H1 (cell line): ENCODE data around the gene PCDHA5. TPM values are rescaled to one million over a fixed set of nuclear protein-coding genes. Genes with fewer than 3 reads are reported as not detected.

ENCODE experiments used
- CTCF ChIA-PET: fragments of 300-600 bp; sonication (Branson Sonifier 250); formaldehyde crosslinking; loops from one replicate; lab custom pipeline; 2021; ENCODE audit not compliant: partially characterized antibody; lab: Charles Lee
- POLR2A ChIA-PET: fragments of 300-600 bp; sonication (Branson Sonifier 250); formaldehyde crosslinking; loops from one replicate; lab custom pipeline; 2021; ENCODE audit warnings: inconsistent platforms; ENCODE audit not compliant: partially characterized antibody; lab: Charles Lee
- DNase-seq, 2 experiments: peaks; one replicate each; pipeline versions ENCODE4 v3.0.0 to v3.0.0-alpha.2; 2010 to 2022; ENCODE audit warnings: low spot score in 2 of 2, low read depth in 1 of 2, mixed read lengths in 1 of 2
- FAIRE-seq: peaks from 2 replicates; lab custom pipeline; 2011; peaks lifted over from hg19 to GRCh38; lab: Jason Lieb, UNC
- H2AFZ ChIP-seq: 2 replicates; pipeline ENCODE4 v1.8.1; 2012; ENCODE audit warnings: low read length, inconsistent platforms
- H2AK5ac ChIP-seq: 2 replicates; pipeline ENCODE4 v1.6.1; 2013; ENCODE audit warnings: low read depth, low read length
- H2BK120ac ChIP-seq: replicated peaks from 2 replicates; pipeline ENCODE3; 2013; ENCODE audit warnings: low read depth, low read length, inconsistent platforms
- H2BK12ac ChIP-seq: 2 replicates; pipeline ENCODE4 v1.6.1; 2013; ENCODE audit warnings: low read depth, low read length
- H2BK15ac ChIP-seq: 2 replicates; pipeline ENCODE4 v1.6.1; 2013; ENCODE audit warnings: low read length
- H2BK20ac ChIP-seq: 2 replicates; pipeline ENCODE4 v1.6.1; 2013; ENCODE audit warnings: low read length
- H2BK5ac ChIP-seq: 2 replicates; pipeline ENCODE4 v1.6.1; 2013; ENCODE audit warnings: low read depth, low read length
- H3K14ac ChIP-seq: 2 replicates; pipeline ENCODE4 v1.6.1; 2013; ENCODE audit warnings: inconsistent platforms; ENCODE audit not compliant: insufficient read length
- H3K18ac ChIP-seq: 2 replicates; pipeline ENCODE4 v1.6.1; 2013; ENCODE audit warnings: low read length; ENCODE audit errors: extremely low read depth
- H3K23ac ChIP-seq: 2 replicates; pipeline ENCODE4 v1.6.1; 2013; ENCODE audit warnings: inconsistent platforms; ENCODE audit not compliant: insufficient read length
- H3K23me2 ChIP-seq: 2 replicates; pipeline ENCODE4 v1.6.1; 2013; ENCODE audit warnings: low read depth, low read length
- H3K27ac ChIP-seq: 2 replicates; pipeline ENCODE4 v1.6.1; 2011; ENCODE audit warnings: low read depth, low read length, inconsistent platforms
- H3K27me3 ChIP-seq, 4 experiments: replicated peaks in 1 of 4; 1 replicate in 1 of 4; 2 replicates in 3 of 4; pipeline versions ENCODE4 v1.6.1 to v1.8.1; 2011 to 2013; ENCODE audit warnings: low read length in 3 of 4, mild to moderate bottlenecking in 3 of 4, inconsistent platforms in 2 of 4, mixed read lengths in 2 of 4, moderate library complexity in 1 of 4; ENCODE audit not compliant: control insufficient read depth in 3 of 4, insufficient read depth in 3 of 4; ENCODE audit errors: extremely low read depth in 1 of 4
- H3K36me3 ChIP-seq, 4 experiments: 2 replicates each; pipeline versions ENCODE4 v1.6.1 to v1.8.1; 2011 to 2013; ENCODE audit warnings: mild to moderate bottlenecking in 4 of 4, low read length in 3 of 4, moderate library complexity in 2 of 4, control low read depth in 1 of 4, inconsistent platforms in 1 of 4; ENCODE audit not compliant: insufficient read depth in 4 of 4, control insufficient read depth in 2 of 4
- H3K4ac ChIP-seq: replicated peaks from 2 replicates; pipeline ENCODE3; 2013; ENCODE audit warnings: low read length, low read depth, mixed read lengths, inconsistent platforms; ENCODE audit not compliant: insufficient read length
- H3K4me1 ChIP-seq, 4 experiments: replicated peaks in 1 of 4; 1 replicate in 1 of 4; 2 replicates in 3 of 4; pipeline versions ENCODE4 v1.6.1 to v1.8.1; 2011 to 2013; ENCODE audit warnings: low read length in 3 of 4, inconsistent platforms in 2 of 4, mixed read lengths in 1 of 4; ENCODE audit not compliant: insufficient read depth in 4 of 4, control insufficient read depth in 3 of 4
- H3K4me2 ChIP-seq, 2 experiments: 2 replicates each; pipeline versions ENCODE4 v1.6.1 to v1.8.1; 2011 to 2013; ENCODE audit warnings: low read depth in 2 of 2, low read length in 2 of 2, control low read depth in 1 of 2, inconsistent platforms in 1 of 2, mild to moderate bottlenecking in 1 of 2; ENCODE audit not compliant: insufficient read depth in 1 of 2
- H3K4me3 ChIP-seq, 4 experiments: fragments of 200-600, 300-600 bp in 1 of 4; sonication (generic), shearing (Covaris generic), sonication (Bioruptor Twin) in 1 of 4; 2 replicates each; pipeline versions ENCODE4 v1.5.1 to v1.8.1; 2011 to 2016; ENCODE audit warnings: low read length in 4 of 4, low read depth in 3 of 4, control low read depth in 2 of 4, inconsistent platforms in 2 of 4, mild to moderate bottlenecking in 2 of 4, mixed read lengths in 1 of 4, moderate library complexity in 1 of 4; ENCODE audit not compliant: insufficient read depth in 2 of 4; ENCODE audit errors: extremely low read depth in 1 of 4
- H3K56ac ChIP-seq: replicated peaks from 2 replicates; pipeline ENCODE3; 2013; ENCODE audit warnings: low read depth, mild to moderate bottlenecking, mixed read lengths, low read length, inconsistent platforms; ENCODE audit not compliant: insufficient read length
- H3K79me1 ChIP-seq: 2 replicates; pipeline ENCODE4 v1.6.1; 2013; ENCODE audit warnings: low read depth, low read length, control low read depth
- H3K79me2 ChIP-seq, 2 experiments: 2 replicates each; pipeline versions ENCODE4 v1.6.1 to v1.8.1; 2012 to 2013; ENCODE audit warnings: low read length in 2 of 2, mild to moderate bottlenecking in 2 of 2, inconsistent platforms in 1 of 2; ENCODE audit not compliant: insufficient read depth in 2 of 2, control insufficient read depth in 1 of 2
- H3K9ac ChIP-seq, 4 experiments: replicated peaks in 1 of 4; 1 replicate in 1 of 4; 2 replicates in 3 of 4; pipeline versions ENCODE4 v1.6.1 to v1.8.1; 2011 to 2013; ENCODE audit warnings: low read depth in 3 of 4, low read length in 3 of 4, control low read depth in 2 of 4, mild to moderate bottlenecking in 2 of 4, moderate library complexity in 2 of 4, inconsistent platforms in 1 of 4; ENCODE audit errors: extremely low read depth in 1 of 4
- H3K9me3 ChIP-seq, 2 experiments: 2 replicates each; pipeline versions ENCODE4 v1.6.1 to v1.8.1; 2012 to 2013; ENCODE audit warnings: mild to moderate bottlenecking in 2 of 2, moderate library complexity in 2 of 2, control low read depth in 1 of 2, inconsistent platforms in 1 of 2, low read depth in 1 of 2, low read length in 1 of 2, mixed read lengths in 1 of 2; ENCODE audit not compliant: insufficient read depth in 2 of 2
- H4K20me1 ChIP-seq, 2 experiments: replicated peaks in 1 of 2; 2 replicates each; pipeline versions ENCODE3 to v1.8.1; 2011 to 2013; ENCODE audit warnings: inconsistent platforms in 2 of 2, low read length in 2 of 2, mild to moderate bottlenecking in 1 of 2; ENCODE audit not compliant: insufficient read depth in 2 of 2, control insufficient read depth in 1 of 2
- H4K5ac ChIP-seq: 2 replicates; pipeline ENCODE4 v1.6.1; 2013; ENCODE audit warnings: low read length, low read depth, mixed read lengths, inconsistent platforms; ENCODE audit not compliant: insufficient read length
- H4K8ac ChIP-seq: 2 replicates; pipeline ENCODE4 v1.8.0; 2013; ENCODE audit warnings: mild to moderate bottlenecking, moderate library complexity, low read length, inconsistent platforms; ENCODE audit not compliant: insufficient read depth; ENCODE audit errors: extremely low read depth
- H4K91ac ChIP-seq: replicated peaks from 2 replicates; pipeline ENCODE3; 2013; ENCODE audit warnings: low read length, mixed read lengths, inconsistent platforms; ENCODE audit not compliant: insufficient read length
- ASH2L ChIP-seq: fragments of 200-600, 300-600 bp; sonication (generic); IDR thresholded peaks from one replicate; pipeline ENCODE4 v1.7.1; 2017; ENCODE audit warnings: low read length
- CBX8 ChIP-seq: fragments of 300-800, 300-1000 bp; sonication (generic); IDR thresholded peaks from 2 replicates; pipeline ENCODE4 v1.7.1; 2016; ENCODE audit warnings: low read depth, low read length, borderline replicate concordance
- CTCF ChIP-seq, 3 experiments: IDR thresholded peaks; 1 replicate in 2 of 3; 2 replicates in 1 of 3; pipeline versions ENCODE4 v1.5.1 to v1.6.1; 2011; ENCODE audit warnings: low read length in 3 of 3, mild to moderate bottlenecking in 3 of 3, inconsistent platforms in 2 of 3, low read depth in 1 of 3, moderate library complexity in 1 of 3; ENCODE audit not compliant: insufficient read depth in 1 of 3; ENCODE audit errors: control extremely low read depth in 1 of 3
- GTF2F1 ChIP-seq: IDR thresholded peaks from 2 replicates; pipeline ENCODE4 v1.6.1; 2012; ENCODE audit warnings: low read depth, low read length, improper control_type of control experiment, borderline replicate concordance
- JUND ChIP-seq: IDR thresholded peaks from 2 replicates; pipeline ENCODE4 v1.6.1; 2011; ENCODE audit warnings: mild to moderate bottlenecking, improper control_type of control experiment, low read length
- RAD21 ChIP-seq, 2 experiments: IDR thresholded peaks in 1 of 2; conservative IDR thresholded peaks in 1 of 2; 2 replicates each; pipeline ENCODE4 v1.6.1; 2011; ENCODE audit warnings: low read depth in 2 of 2, low read length in 2 of 2, improper control_type of control experiment in 1 of 2, inconsistent platforms in 1 of 2, mild to moderate bottlenecking in 1 of 2, moderate library complexity in 1 of 2
- SP4 ChIP-seq: IDR thresholded peaks from 2 replicates; pipeline ENCODE4 v1.6.1; 2012; ENCODE audit warnings: low read length, inconsistent platforms
- SRF ChIP-seq: IDR thresholded peaks from 2 replicates; pipeline ENCODE4 v1.6.1; 2011; ENCODE audit warnings: mild to moderate bottlenecking, low read depth, low read length, moderate library complexity
- TAF1 ChIP-seq: IDR thresholded peaks from 2 replicates; pipeline ENCODE4 v1.6.1; 2011; ENCODE audit warnings: mild to moderate bottlenecking, low read depth, low read length
- YY1 ChIP-seq: IDR thresholded peaks from 2 replicates; pipeline ENCODE4 v1.6.1; 2011; ENCODE audit warnings: low read depth, mild to moderate bottlenecking, low read length
- WGBS, 2 experiments: shearing (Covaris generic) in 1 of 2; methylation state at CpG; one replicate each; pipeline versions ENCODE4 v1.1.6 to v1.1.7; 2013 to 2015; ENCODE audit warnings: low lambda C conversion rate in 2 of 2, mixed read lengths in 2 of 2, inconsistent platforms in 1 of 2, low coverage in 1 of 2, missing lambda C conversion rate in 1 of 2; ENCODE audit not compliant: insufficient replicate concordance in 2 of 2, insufficient coverage in 1 of 2, insufficient read length in 1 of 2; ENCODE audit errors: extremely low coverage in 1 of 2, missing lambda C conversion rate in 1 of 2; 5-methylcytosine and 5-hydroxymethylcytosine counted together
- polyA plus RNA-seq, 7 experiments: library from polyadenylated mRNA; depleted of rRNA in 3 of 7; stranded (reverse) in 5 of 7; unstranded in 2 of 7; fragments of >200 nt in 5 of 7; fragments of 200-250 nt in 2 of 7; gene quantifications; 1 replicate in 5 of 7; 2 replicates in 1 of 7; 4 replicates in 1 of 7; pipeline versions ENCODE4 v1.2.1 to v1.2.3, GENCODE V29; 2011 to 2013; ENCODE audit warnings: missing spikeins in 2 of 7, mixed read lengths in 2 of 7
- total RNA-seq: library from RNA; stranded (reverse); fragmentation: NEBNext Ultra II Directional; extraction: Animal tissue kit (Norgen Biotek cat#: 25700); gene quantifications from 2 replicates; pipeline ENCODE4 v1.2.1, GENCODE V29; 2021

The PCDHA5 gene
- total and polyA plus RNA-seq, 2 of the 8 experiments (the other 6 are each of a cell fraction or from before 2014, with no cell fraction given) = 0.33 to 0.76 TPM

GRCh38 chr5:140794595-140795258 lies 26.7 kb upstream of the PCDHA5 start, which contains the start of gene PCDHA2:
Gene PCDHA2 (plus strand): TSS chr5:140794852.
- Histone ChIP-seq H3K79me1 (no peaks in the 10 kb centered on the region), H4K8ac (no peak within 1 kb of the TSS), H3K4ac (no peak within 1 kb of the TSS), H3K36me3 (peaks cover 0 to 10% (median 0%) of the 10 kb centered on the region in 4 experiments; a peak in 1 of 8 replicates), H3K4me3 (peak within 1 kb of the TSS; percentile 51 to 86 (median 58)), H3K56ac (no peak within 1 kb of the TSS), H3K27ac (no peak within 1 kb of the TSS), H2AFZ (peak within 1 kb of the TSS; percentile 86; the same call in 1 of the 2 replicates), H3K9me3 (peaks cover 3 to 16% of the 10 kb centered on the region in 2 experiments; a peak in 3 of 4 replicates), H4K20me1 (no peaks in the 10 kb centered on the region), H3K23me2 (no peaks in the 10 kb centered on the region), H3K14ac (no peak within 1 kb of the TSS), H3K27me3 (no peaks in the 10 kb centered on the region), H2BK5ac (no peak within 1 kb of the TSS), H3K4me2 (peak within 1 kb of the TSS; percentile 56 to 81), H2BK12ac (no peak within 1 kb of the TSS), H3K23ac (no peak within 1 kb of the TSS), H2BK15ac (no peak within 1 kb of the TSS), H3K79me2 (no peaks in the 10 kb centered on the region), H4K91ac (no peak within 1 kb of the TSS), H3K9ac (no peak within 1 kb of the TSS; a peak in 1 of 7 replicates), H2BK20ac (no peak within 1 kb of the TSS), H3K18ac (no peak within 1 kb of the TSS), H2BK120ac (no peak within 1 kb of the TSS), H4K5ac (no peak within 1 kb of the TSS), H3K4me1 (no peaks in the 10 kb centered on the region), H2AK5ac (no peak within 1 kb of the TSS)
- FAIRE-seq (no peak), DNase-seq (peak in 1 of 2 experiments; percentile 58)
- ChIA-PET POLR2A (interaction anchor here (1.5 to 1.6 kb wide), 2 partner anchors 9 to 13 kb away, joined by 3 to 4 read pairs; partner anchors contain the start of gene PCDHA1), CTCF (interaction anchor here (0.6 to 5.7 kb wide), 30 partner anchors 9 to 719 kb away, joined by 3 to 59 read pairs (median 4); partner anchors contain the start of genes PCDHA1, PCDHA4, PCDHA6 and PCDHA8)
- 46% methylated on average over 27 of the region's 27 CpGs; no CpG with 5 or more reads in 1 of the 2 experiments for WGBS, 2 experiments
- TF ChIP-seq SRF = no peak
- no peak for TF ChIP-seq CBX8
- TF ChIP-seq YY1 = no peak
- peak; percentile 45 to 54 for TF ChIP-seq RAD21 (IDR thresholded peaks at IDR 0.05 in 1 of 2, conservative IDR thresholded peaks at IDR 0.05 in 1 of 2; ENCODE audit: low read depth in 2 of 2, low read length in 2 of 2)
- TF ChIP-seq ASH2L = peak; percentile 30
- TF ChIP-seq TAF1 = no peak
- TF ChIP-seq JUND = no peak
- no peak for TF ChIP-seq GTF2F1
- TF ChIP-seq CTCF (IDR thresholded peaks at IDR 0.05; ENCODE audit: control extremely low read depth in 1 of 3, insufficient read depth in 1 of 3, low read depth in 1 of 3, low read length in 3 of 3) = peak in 2 of 3 experiments; percentile 38 to 47; a peak in 2 of 4 replicates
- no peak for TF ChIP-seq SP4
